Ascending aorta (tissue), 2 donors: ENCODE measurements around the gene CTIF. TPM values are rescaled to one million over a fixed set of nuclear protein-coding genes. Genes with fewer than 3 reads are reported as not detected.

Experiments used
- DNase-seq, 2 donors: peaks; one replicate each; pipeline ENCODE4 v3.0.0-alpha.2; 2019; ENCODE audit warnings: low spot score in 2 of 2
- H3K27ac ChIP-seq, 2 donors: fragments of 200-600 bp; sonication (generic); one replicate each; pipeline ENCODE4 v1.5.1; 2016 to 2017; ENCODE audit warnings: mild to moderate bottlenecking in 1 of 2
- H3K27me3 ChIP-seq: fragments of 200-600 bp; sonication (generic); one replicate; pipeline ENCODE4 v1.5.1; 2017
- H3K36me3 ChIP-seq, 2 donors: fragments of 200-600 bp; sonication (generic); one replicate each; pipeline ENCODE4 v1.5.1; 2016
- H3K4me1 ChIP-seq, 2 donors: fragments of 200-600 bp; sonication (generic); one replicate each; pipeline ENCODE4 v1.5.1; 2016 to 2017; ENCODE audit warnings: mild to moderate bottlenecking in 1 of 2
- H3K4me3 ChIP-seq, 2 donors: fragments of 200-600 bp; sonication (generic); one replicate each; pipeline ENCODE4 v1.5.1; 2016 to 2017; ENCODE audit warnings: mild to moderate bottlenecking in 1 of 2
- H3K9me3 ChIP-seq, 2 donors: fragments of 200-600 bp; sonication (generic); one replicate each; pipeline ENCODE4 v1.5.1; 2016
- CTCF ChIP-seq, 3 experiments: fragments of 200-600 bp in 2 of 3; fragments of 450-650 bp in 1 of 3; sonication (generic) in 2 of 3; IDR thresholded peaks; one replicate each; pipeline ENCODE4 v1.5.1; 2016 to 2019; ENCODE audit warnings: antibody characterized with exemption in 3 of 3, mild to moderate bottlenecking in 1 of 3, moderate library complexity in 1 of 3
- intact Hi-C: fragments of 100-400 bp; cut with DNase I; formaldehyde crosslinking; loops from one replicate; pipeline ENCODE4 v1.15.1; 2023
- total RNA-seq: library from RNA; depleted of rRNA; stranded (reverse); fragments of >200 nt; gene quantifications from one replicate; pipeline ENCODE4 v1.1.0, GENCODE V29; 2016

The CTIF gene
- total RNA-seq, 1 donor from 2014 or later = 55.3 TPM

- Histone ChIP-seq H3K4me3 (no peak overlapping the region), H3K27me3 (no peaks in the 10 kb centered on the region), H3K4me1 (peaks cover 0 to 7% of the 10 kb centered on the region in 2 donors), H3K27ac (no peak overlapping the region), H3K36me3 (peaks cover 17 to 28% of the 10 kb centered on the region in 2 donors), H3K9me3 (no peaks in the 10 kb centered on the region)
- intact Hi-C loops = no loop called here
- DNase-seq = no peak
- TF ChIP-seq CTCF (IDR thresholded peaks at IDR 0.05) = no peak
Observed at GRCh38 chr18:48756511-48757226, 217.8 kb downstream of the CTIF start.

GRCh38 chr18:48757367-48757766 is 218.5 kb downstream of the CTIF start:
- intact Hi-C loops = no loop called here

GRCh38 chr18:48757906-48758305 is 219.1 kb downstream of the CTIF start:
- H3K9me3 ChIP-seq = no peaks in the 10 kb centered on the region
- DNase-seq = no peak
- peaks cover 0 to 7% of the 10 kb centered on the region in 2 donors for H3K4me1 ChIP-seq
- H3K27me3 ChIP-seq = no peaks in the 10 kb centered on the region
- H3K36me3 ChIP-seq = peaks cover 28 to 40% of the 10 kb centered on the region in 2 donors
- peak overlapping the region in 1 of 2 donors; percentile 27 for H3K27ac ChIP-seq
- TF ChIP-seq CTCF (IDR thresholded peaks at IDR 0.05) = no peak
- intact Hi-C loops = no loop called here
- no peak overlapping the region for H3K4me3 ChIP-seq

More at GRCh38 chr18:48757367-48757766, 218.5 kb downstream of the CTIF start:
- Histone ChIP-seq H3K9me3 (no peaks in the 10 kb centered on the region), H3K4me1 (peaks cover 0 to 7% of the 10 kb centered on the region in 2 donors), H3K36me3 (peaks cover 24 to 35% of the 10 kb centered on the region in 2 donors), H3K4me3 (no peak overlapping the region), H3K27ac (peak overlapping the region in 1 of 2 donors; percentile 27), H3K27me3 (no peaks in the 10 kb centered on the region)
- no peak for TF ChIP-seq CTCF (IDR thresholded peaks at IDR 0.05)
- no peak for DNase-seq

GRCh38 chr18:48761582-48761981 is 222.8 kb downstream of the CTIF start:
- H3K4me3 ChIP-seq = no peak overlapping the region
- no peak overlapping the region for H3K27ac ChIP-seq
- TF ChIP-seq CTCF (IDR thresholded peaks at IDR 0.05) = no peak
- no peak for DNase-seq
- H3K27me3 ChIP-seq = no peaks in the 10 kb centered on the region
- peaks cover 37 to 57% of the 10 kb centered on the region in 2 donors for H3K36me3 ChIP-seq
- intact Hi-C loops = no loop called here
- no peaks in the 10 kb centered on the region for H3K9me3 ChIP-seq
- peaks cover 0 to 7% of the 10 kb centered on the region in 2 donors for H3K4me1 ChIP-seq

- Histone ChIP-seq H3K4me1 (peaks cover 0 to 9% of the 10 kb centered on the region in 2 donors), H3K4me3 (no peak overlapping the region)
- intact Hi-C loops = no loop called here
Observed at GRCh38 chr18:48762022-48762421, 223.2 kb downstream of the CTIF start.

More at GRCh38 chr18:48762022-48762421, 223.2 kb downstream of the CTIF start:
- Histone ChIP-seq H3K36me3 (peaks cover 37 to 57% of the 10 kb centered on the region in 2 donors), H3K9me3 (no peaks in the 10 kb centered on the region), H3K27me3 (no peaks in the 10 kb centered on the region), H3K27ac (no peak overlapping the region)
- no peak for DNase-seq
- TF ChIP-seq CTCF (IDR thresholded peaks at IDR 0.05) = no peak
